ENCODE measurements around the gene ADNP.

ADNP gene

GRCh38 chr20:50948132-50948785 lies 17.0 kb upstream of the ADNP start:
- H3K27ac ChIP-seq = no peak overlapping the region
- no peak overlapping the region for H3K4me3 ChIP-seq (ENCODE audit: low read depth, low read length)
- DNase-seq = no peak
- no peaks in the 10 kb centered on the region for H3K27me3 ChIP-seq (ENCODE audit: insufficient read depth, low read depth, severe bottlenecking)
- no peaks in the 10 kb centered on the region for H3K9me3 ChIP-seq (ENCODE audit: severe bottlenecking)
- no peak for TF ChIP-seq CTCF (IDR thresholded peaks at IDR 0.05; ENCODE audit: low read depth, low read length)
- H3K36me3 ChIP-seq = peaks cover 91% of the 10 kb centered on the region

- H3K36me3 ChIP-seq = peaks cover 88% of the 10 kb centered on the region
Measured at GRCh38 chr20:50943069-50943468, 11.8 kb upstream of the ADNP start.

GRCh38 chr20:50933589-50933988 lies 2.4 kb upstream of the ADNP start:
- DNase-seq = no peak
- no peak overlapping the region for H3K4me3 ChIP-seq (ENCODE audit: low read depth, low read length)
- no peaks in the 10 kb centered on the region for H3K27me3 ChIP-seq (ENCODE audit: insufficient read depth, low read depth, severe bottlenecking)
- H3K9me3 ChIP-seq (ENCODE audit: severe bottlenecking) = no peaks in the 10 kb centered on the region
- H3K27ac ChIP-seq = no peak overlapping the region
- no peak for TF ChIP-seq CTCF (IDR thresholded peaks at IDR 0.05; ENCODE audit: low read depth, low read length)
- peaks cover 51% of the 10 kb centered on the region for H3K36me3 ChIP-seq

More at GRCh38 chr20:50943069-50943468, 11.8 kb upstream of the ADNP start:
- Histone ChIP-seq H3K4me3 (ENCODE audit: low read depth, low read length) (no peak overlapping the region), H3K27ac (no peak overlapping the region), H3K9me3 (ENCODE audit: severe bottlenecking) (no peaks in the 10 kb centered on the region), H3K27me3 (ENCODE audit: insufficient read depth, low read depth, severe bottlenecking) (no peaks in the 10 kb centered on the region)
- no peak for TF ChIP-seq CTCF (IDR thresholded peaks at IDR 0.05; ENCODE audit: low read depth, low read length)
- DNase-seq = no peak

- Histone ChIP-seq H3K27me3 (ENCODE audit: insufficient read depth, low read depth, severe bottlenecking) (no peaks in the 10 kb centered on the region), H3K27ac (no peak overlapping the region)
Measured at GRCh38 chr20:50932691-50933280, 1.5 kb upstream of the ADNP start.

GRCh38 chr20:50932016-50932485 lies 814 bp upstream of the ADNP start:
- Histone ChIP-seq H3K27me3 (ENCODE audit: insufficient read depth, low read depth, severe bottlenecking) (no peaks in the 10 kb centered on the region), H3K36me3 (peaks cover 60% of the 10 kb centered on the region), H3K9me3 (ENCODE audit: severe bottlenecking) (no peaks in the 10 kb centered on the region), H3K27ac (peak overlapping the region; percentile 99), H3K4me3 (ENCODE audit: low read depth, low read length) (no peak overlapping the region)
- no peak for TF ChIP-seq CTCF (IDR thresholded peaks at IDR 0.05; ENCODE audit: low read depth, low read length)
- no peak for DNase-seq

More at GRCh38 chr20:50932691-50933280, 1.5 kb upstream of the ADNP start:
- Histone ChIP-seq H3K4me3 (ENCODE audit: low read depth, low read length) (no peak overlapping the region), H3K9me3 (ENCODE audit: severe bottlenecking) (no peaks in the 10 kb centered on the region), H3K36me3 (peaks cover 55% of the 10 kb centered on the region)
- no peak for TF ChIP-seq CTCF (IDR thresholded peaks at IDR 0.05; ENCODE audit: low read depth, low read length)
- no peak for DNase-seq
